Body of pancreas (tissue), 4 donors: ENCODE measurements around the gene CPEB2.

Source experiments
- CTCF ChIP-seq, 7 experiments: fragments of 450-650 bp in 4 of 7; fragments of 200-600 bp in 3 of 7; sonication (generic) in 3 of 7; IDR thresholded peaks; one replicate each; pipeline ENCODE4 v1.5.1; 2016 to 2019; ENCODE audit warnings: antibody characterized with exemption in 7 of 7
- POLR2A ChIP-seq, 3 donors: fragments of 450-650 bp; IDR thresholded peaks; one replicate each; pipeline ENCODE4 v1.6.1; 2016; ENCODE audit warnings: antibody characterized with exemption in 3 of 3, mild to moderate bottlenecking in 2 of 3

- TF ChIP-seq POLR2A (IDR thresholded peaks at IDR 0.05): no peak
- TF ChIP-seq CTCF (IDR thresholded peaks at IDR 0.05): no peak
Measured at GRCh38 chr4:15040916-15041463, 38.7 kb downstream of the CPEB2 start.
